GM08714 (cell line): Measurements from ENCODE around the gene CDK17.

ENCODE experiments used
- H3K4me3 ChIP-seq: fragments of 200-500 bp; sonication (Bioruptor generic); 2 replicates; pipeline ENCODE4 v1.5.1; 2014; ENCODE audit warnings: mild to moderate bottlenecking, low read length, inconsistent platforms
- ZNF274 ChIP-seq: IDR thresholded peaks from 2 replicates; pipeline ENCODE4 v1.6.1; 2012; ENCODE audit warnings: mild to moderate bottlenecking, low read depth, low read length

CDK17 gene

DNA sequence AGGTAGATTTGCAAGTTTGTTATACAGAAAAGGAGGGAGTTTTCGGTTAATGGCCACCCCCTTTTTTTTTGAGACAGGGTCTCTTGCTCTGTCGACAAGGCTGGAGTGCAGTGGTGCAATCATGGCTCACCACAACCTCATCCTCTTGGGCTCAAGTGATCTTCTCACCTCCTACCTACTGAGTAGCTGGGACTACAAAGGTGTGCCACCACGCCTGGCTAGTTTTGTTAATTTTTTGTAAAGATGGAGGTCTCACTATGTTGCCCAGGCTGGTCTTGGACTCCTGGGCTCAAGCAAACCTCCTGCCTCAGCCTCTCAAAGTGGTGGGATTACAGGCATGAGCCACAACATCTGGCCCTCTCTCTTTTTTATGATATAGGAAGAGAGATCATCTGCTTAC lies 94.6 kb downstream of the CDK17 start:
- no peak overlapping the region for H3K4me3 ChIP-seq
- no peak for TF ChIP-seq ZNF274

DNA sequence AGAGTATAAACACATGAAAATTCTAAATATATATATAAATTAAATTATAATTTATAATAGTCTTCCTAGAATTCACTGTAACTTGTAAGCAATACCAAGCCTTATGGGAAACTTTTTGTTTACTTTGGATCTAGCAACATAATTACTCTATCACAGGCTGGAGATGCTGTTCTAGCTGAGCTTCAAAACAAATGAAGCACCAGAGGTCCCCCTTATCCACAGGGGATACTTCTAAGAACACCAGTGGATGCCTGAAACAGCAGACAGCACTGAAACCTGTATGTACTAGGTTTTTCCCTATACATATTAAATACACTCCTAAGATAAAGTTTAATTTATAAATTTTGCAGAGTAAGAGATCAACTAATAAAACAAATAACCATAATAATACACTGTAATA lies 96.6 kb downstream of the CDK17 start:
- TF ChIP-seq ZNF274, result no peak

DNA sequence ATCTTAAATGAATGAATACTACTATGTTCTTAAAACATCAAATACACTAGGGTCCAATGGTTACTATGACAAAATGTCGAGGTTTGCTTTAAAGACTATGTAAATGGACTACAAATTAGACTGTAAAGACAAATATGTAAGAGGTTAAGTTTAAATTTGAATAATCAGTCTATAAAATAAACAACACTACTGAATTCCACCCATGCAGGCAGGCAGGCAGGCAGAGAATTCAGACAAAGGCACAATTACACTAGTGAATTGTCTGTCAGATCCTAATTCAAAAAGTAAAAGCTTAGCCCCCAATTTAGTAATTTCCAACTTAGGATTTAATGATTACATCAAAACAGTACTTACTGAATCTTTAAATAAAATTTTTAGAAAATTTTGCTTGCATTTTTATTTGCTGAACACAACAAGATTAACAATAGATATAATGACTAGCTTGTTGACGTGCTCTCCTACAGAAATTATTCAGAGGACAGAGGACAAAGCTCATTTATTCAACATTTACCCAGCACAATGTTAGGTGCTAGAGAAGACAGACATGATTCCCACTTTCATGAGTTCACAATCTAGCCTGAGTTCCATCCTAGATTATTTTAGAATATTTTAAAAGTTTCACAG lies 97.4 kb downstream of the CDK17 start:
- no peak for TF ChIP-seq ZNF274

More for the DNA sequence above, 96.6 kb downstream of the CDK17 start:
- no peak overlapping the region for H3K4me3 ChIP-seq

DNA sequence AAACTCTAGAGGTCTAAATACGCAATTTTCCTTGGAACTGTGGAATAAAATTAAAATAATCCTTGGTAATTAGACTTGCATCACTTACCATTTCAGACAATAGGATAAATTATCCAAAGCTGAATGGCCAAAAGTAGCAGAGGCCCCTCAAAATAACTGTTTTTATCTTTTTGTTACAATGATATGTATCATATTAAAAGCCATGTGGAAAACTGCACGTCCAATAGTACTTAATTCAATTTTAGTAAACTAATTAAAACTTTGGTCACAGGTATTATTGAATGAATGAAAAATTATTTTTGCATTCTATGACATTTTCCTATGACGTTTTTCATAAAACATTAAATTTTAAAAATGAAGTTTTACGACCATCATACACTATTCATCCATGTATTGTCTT lies 98.5 kb downstream of the CDK17 start:
- no peak overlapping the region for H3K4me3 ChIP-seq
- no peak for TF ChIP-seq ZNF274

More for the DNA sequence above, 97.4 kb downstream of the CDK17 start:
- no peak overlapping the region for H3K4me3 ChIP-seq

DNA sequence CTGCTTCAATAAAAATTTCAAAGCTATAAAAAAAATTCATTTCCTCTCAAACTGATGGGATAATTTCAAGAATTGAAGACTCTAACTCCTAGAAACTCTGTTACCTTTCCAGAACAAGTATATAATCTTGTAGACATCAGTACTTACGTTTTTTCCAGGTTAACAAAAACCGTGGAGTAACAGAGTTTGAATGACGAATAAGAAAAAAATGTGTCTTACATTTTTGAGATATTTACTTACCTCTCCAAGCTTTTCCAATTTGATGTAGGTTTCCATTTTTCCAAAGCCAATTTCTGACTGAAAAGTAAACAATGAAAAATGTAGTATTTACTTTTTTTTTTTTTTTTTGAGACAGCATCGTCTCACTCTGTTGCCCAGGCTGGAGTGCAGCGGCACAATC lies 100.2 kb downstream of the CDK17 start:
- no peak for TF ChIP-seq ZNF274
- H3K4me3 ChIP-seq, result no peak overlapping the region

DNA sequence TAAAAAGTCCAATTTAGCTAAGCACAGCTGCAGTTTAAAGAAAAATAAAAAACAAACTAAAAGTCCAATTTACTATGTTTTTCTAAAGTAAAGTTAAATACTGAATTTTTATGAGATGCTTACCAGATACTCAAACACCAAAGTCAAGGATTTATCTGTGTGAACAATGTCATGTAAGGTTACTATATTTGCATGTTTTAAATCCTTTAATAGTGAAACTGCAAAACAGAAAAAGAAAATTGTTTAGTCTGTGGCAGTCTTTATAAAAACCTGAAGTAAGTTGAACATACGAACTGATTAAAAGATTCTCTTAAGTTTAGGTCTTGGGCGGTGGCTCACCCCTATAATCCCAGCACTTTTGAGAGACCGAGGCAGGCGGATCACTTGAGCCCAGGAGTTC lies 102.7 kb downstream of the CDK17 start:
- no peak overlapping the region for H3K4me3 ChIP-seq
- no peak for TF ChIP-seq ZNF274

DNA sequence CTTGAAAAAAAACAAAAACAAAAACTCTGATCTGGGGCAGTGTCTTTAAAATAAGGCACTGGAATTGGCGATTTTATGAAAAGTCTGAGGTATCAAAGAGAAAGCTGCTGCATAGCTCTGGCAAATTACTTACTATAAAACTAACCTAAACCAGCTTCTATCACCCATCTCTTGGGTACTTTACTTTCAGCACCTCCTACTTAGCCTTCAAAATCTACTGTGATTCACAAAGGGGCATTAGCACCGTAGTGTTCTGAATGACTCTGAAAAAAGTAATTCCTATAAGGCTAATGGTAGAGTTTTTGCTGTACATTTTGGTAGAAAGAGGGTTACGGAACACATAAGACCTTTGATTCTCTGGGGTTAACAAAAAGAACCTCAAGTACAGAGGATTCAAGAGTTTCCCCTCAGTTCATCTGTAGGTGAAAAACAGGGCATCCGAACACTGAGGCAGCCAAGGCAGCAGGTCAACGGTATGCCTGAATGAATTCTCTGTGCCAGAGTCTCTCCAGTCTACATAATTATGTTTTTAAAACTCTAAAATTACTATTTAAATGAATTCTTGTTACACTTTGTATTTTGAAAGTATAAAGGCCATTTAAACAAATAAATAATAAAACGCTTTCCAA lies 104.6 kb downstream of the CDK17 start:
- no peak overlapping the region for H3K4me3 ChIP-seq
- no peak for TF ChIP-seq ZNF274

DNA sequence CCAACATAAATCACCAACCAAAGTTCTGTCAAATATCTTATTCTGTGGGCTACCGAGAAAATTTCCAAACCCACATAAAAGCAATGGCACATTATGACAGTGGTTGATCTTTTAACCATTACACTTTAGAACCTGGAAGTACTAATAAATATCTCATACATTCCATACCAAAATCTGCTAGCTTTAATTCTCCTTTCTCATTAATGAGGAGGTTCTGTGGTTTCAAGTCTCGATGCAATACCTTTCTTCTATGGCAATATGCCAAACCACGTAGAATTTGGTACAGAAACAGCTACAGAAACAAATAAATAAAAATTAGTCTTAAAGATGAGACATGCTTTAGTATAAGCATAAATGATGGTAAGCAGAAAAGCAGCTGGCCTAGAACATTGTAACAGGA lies 105.4 kb downstream of the CDK17 start:
- H3K4me3 ChIP-seq, result no peak overlapping the region
- no peak for TF ChIP-seq ZNF274

DNA sequence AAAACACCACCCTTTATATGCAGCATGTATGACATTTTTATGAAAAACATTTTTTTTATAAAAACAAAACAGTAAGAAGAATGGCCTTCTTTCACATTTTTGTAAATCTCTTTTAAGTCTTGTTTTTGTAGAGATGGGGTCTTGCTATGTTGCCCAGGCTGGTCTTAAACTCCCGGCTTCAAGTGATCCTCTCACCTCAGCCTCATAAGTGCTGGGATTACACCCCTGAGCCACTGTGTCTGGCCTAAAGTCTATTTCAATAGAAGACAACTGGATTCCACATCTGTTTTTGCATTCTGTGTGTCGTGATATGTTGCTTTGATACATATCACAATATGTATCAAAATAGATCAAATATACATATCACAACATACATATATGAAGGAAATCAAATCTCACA lies 107.1 kb downstream of the CDK17 start:
- no peak for TF ChIP-seq ZNF274
- H3K4me3 ChIP-seq, result no peak overlapping the region

DNA sequence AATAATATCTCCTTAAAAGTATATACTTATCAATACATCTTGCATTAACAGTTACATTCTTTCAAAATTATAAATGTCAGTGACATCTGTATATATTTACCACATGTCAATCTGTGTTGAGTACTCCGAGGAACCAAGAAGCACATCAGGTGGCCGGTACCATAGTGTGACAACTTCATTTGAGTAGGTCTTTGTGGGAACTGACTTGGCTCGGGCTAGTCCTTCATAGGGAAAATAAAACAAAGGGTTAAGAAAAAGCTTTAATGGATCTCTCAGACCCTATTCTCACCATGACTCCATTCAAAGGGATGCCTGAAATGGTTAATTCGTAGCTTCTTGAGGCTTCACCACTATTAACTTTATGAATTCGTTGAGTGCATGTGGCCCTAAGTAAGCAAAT lies 111.2 kb downstream of the CDK17 start:
- TF ChIP-seq ZNF274, result no peak
- no peak overlapping the region for H3K4me3 ChIP-seq

DNA sequence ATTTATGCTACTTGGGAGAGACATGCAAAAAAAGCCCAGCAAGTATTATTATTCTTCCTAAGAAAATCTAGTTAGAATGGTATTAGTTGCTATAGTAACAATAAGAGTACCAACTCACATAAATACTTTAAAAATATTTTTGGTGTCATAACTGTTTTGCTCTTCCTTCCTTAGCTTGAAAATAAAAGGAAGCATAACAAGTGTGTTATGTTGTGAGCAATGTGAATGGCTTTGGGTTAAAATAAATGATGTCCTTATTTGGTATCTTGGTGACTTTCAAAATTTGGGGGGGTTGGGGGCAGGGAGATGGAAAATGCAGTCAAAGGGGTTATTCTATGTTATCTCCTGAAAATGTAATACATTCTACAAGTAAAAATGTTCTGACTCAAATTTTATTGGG lies 115.1 kb downstream of the CDK17 start:
- no peak for TF ChIP-seq ZNF274
- H3K4me3 ChIP-seq, result no peak overlapping the region

DNA sequence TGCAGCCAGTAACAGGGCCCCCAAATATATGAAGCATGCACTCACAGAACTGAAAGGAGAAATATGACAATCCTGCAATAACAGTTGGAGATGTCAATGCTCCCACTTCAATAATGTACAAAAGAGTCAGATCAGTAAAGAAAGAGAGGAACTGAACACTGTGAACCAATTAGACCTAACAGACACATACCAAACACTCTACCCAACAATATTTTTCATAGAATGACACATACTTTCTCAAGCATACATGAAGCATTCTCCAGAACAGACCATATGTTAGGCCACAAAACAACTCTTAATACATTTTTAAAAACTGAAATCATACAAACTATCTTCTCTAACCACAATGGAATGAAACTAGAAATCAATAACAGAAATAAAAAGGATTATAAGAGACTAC lies 125.9 kb downstream of the CDK17 start:
- TF ChIP-seq ZNF274, result no peak
- H3K4me3 ChIP-seq, result no peak overlapping the region

DNA sequence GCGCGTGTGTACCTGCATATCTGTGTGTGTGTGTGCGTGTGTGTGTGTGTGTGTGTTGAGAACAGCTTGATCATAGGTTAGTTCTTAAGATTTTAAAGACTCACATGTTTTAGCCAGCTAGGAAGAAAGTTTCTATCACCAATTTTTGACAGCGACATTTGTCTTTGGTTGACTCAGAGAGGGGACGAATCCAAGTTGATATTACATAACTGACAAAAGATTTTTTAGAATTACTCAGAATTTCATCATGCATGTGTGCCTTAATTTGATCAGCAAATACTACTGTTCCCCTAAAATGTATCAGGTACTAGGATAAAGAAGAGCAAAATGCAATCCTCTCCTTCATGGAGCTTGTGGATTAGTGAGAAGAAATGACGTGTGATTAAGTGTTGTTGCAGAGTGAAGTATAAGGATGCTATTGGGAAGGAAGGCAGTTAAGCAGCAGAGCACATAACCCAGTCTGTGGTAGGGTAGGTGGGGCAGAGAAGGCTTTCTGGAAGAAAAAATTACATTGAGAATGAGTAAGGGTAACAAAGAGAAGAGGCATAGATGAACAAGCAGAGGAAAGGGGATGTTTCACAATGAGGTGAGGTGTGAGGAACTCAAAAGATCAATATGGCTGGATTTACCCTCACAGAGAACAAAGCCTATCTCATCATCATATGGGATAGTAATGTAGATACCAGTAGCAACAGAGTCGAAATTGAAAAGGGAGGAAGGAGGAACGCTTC lies 128.6 kb downstream of the CDK17 start:
- TF ChIP-seq ZNF274, result no peak
- no peak overlapping the region for H3K4me3 ChIP-seq

DNA sequence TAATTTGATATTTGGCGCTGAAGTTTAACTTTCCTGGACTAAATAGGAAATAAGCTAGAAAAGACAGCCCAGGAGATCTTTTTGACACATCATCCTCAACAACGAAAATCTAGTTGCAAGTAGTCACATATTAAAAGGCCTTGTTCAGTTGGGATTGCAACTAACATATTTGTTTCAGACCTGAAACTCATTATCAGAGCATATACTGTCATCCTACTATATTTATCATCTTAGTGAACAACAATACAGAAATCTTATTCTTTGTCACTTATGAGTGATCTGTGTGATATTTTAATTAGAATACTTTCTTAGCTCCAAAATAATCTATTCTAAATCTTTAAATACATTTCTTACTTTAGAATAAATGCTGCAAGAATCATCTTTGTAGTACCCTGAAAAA lies 134.0 kb downstream of the CDK17 start:
- no peak for TF ChIP-seq ZNF274
- no peak overlapping the region for H3K4me3 ChIP-seq

DNA sequence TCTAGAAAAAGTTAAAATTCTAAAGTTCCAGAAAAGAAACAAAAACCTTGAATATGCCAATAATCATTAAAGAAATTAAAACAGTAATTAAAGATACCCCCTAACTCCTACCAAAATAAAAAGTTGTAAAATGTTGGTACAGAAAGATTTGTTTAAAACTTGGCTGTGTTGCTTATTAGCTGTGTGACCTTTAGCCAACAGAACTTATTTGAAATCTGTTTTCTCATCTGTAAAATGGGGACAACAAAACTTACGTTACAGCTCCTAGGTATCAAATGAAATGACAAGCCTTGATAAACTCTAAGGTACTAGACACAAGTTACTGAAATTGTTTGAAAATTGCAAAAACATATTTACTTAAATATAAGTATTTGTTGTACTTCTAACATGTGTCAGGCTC lies 134.4 kb downstream of the CDK17 start:
- H3K4me3 ChIP-seq, result no peak overlapping the region
- no peak for TF ChIP-seq ZNF274
